HepG2 (cell line): ENCODE measurements around the gene RERE. TPM values are rescaled to one million over a fixed set of nuclear protein-coding genes. Genes with fewer than 3 reads are reported as not detected.

Experiments
- ATAC-seq: fragments of 200-7000 bp; cut with Tn5 transposase; 3 replicates; pipeline ENCODE4 v1.9.1; 2020; ENCODE audit warnings: mild to moderate bottlenecking, moderate library complexity
- BruUV-seq: library from RNA; stranded (reverse); fragments of 400-500 nt; replicated peaks from 2 replicates; lab custom pipeline; 2021; lab: Mats Ljungman, UMichigan
- CTCF ChIA-PET: fragments of 300-600 bp; formaldehyde crosslinking; extraction: SDS; loops from one replicate; lab custom pipeline; 2021; ENCODE audit warnings: low total read pairs, inconsistent platforms, low intra/inter-chr PET ratio; lab: Yijun Ruan, JAX
- POLR2A ChIA-PET: fragments of 350-600 bp; sonication (Branson Sonifier 250); formaldehyde crosslinking; loops from one replicate; lab custom pipeline; 2020; ENCODE audit warnings: antibody characterized with exemption, inconsistent platforms; lab: Yijun Ruan, JAX
- DNase-seq: peaks from one replicate; pipeline ENCODE4 v3.0.0-alpha.2; 2015; ENCODE audit warnings: low spot score
- FAIRE-seq: peaks from 3 replicates; lab custom pipeline; 2011; peaks lifted over from hg19 to GRCh38; lab: Jason Lieb, UNC
- H2AFZ ChIP-seq: one replicate; pipeline ENCODE4 v1.6.1; 2011; ENCODE audit warnings: low read length, inconsistent platforms
- H3K27ac ChIP-seq: fragments of 300-600 bp; 3 replicates; pipeline ENCODE4 v1.8.0; 2011; ENCODE audit warnings: mixed run types, mild to moderate bottlenecking, mixed read lengths, low read length, inconsistent platforms; ENCODE audit not compliant: insufficient read depth; ENCODE audit errors: extremely low read length
- H3K27me3 ChIP-seq, 2 experiments: fragments of 200-600 bp in 1 of 2; 2 replicates in 1 of 2; 3 replicates in 1 of 2; pipeline versions ENCODE4 v1.6.0 to v1.8.0; 2011; ENCODE audit warnings: low read length in 2 of 2, mild to moderate bottlenecking in 2 of 2, moderate library complexity in 2 of 2, inconsistent platforms in 1 of 2; ENCODE audit not compliant: insufficient read depth in 2 of 2, control insufficient read depth in 1 of 2
- H3K36me3 ChIP-seq, 2 experiments: fragments of 200-600 bp in 1 of 2; replicated peaks in 1 of 2; 2 replicates in 1 of 2; 3 replicates in 1 of 2; pipeline versions ENCODE4 v1.5.1 to v1.8.0; 2011; ENCODE audit warnings: low read length in 2 of 2, inconsistent platforms in 1 of 2; ENCODE audit not compliant: insufficient read depth in 2 of 2, control insufficient read depth in 1 of 2
- H3K4me1 ChIP-seq: 2 replicates; pipeline ENCODE4 v1.5.1; 2012; ENCODE audit warnings: low read length, inconsistent platforms; ENCODE audit not compliant: insufficient read depth
- H3K4me2 ChIP-seq: 2 replicates; pipeline ENCODE4 v1.6.0; 2011; ENCODE audit warnings: low read depth, low read length, inconsistent platforms
- H3K4me3 ChIP-seq, 3 experiments: fragments of 200-600 bp in 1 of 3; sonication (generic), shearing (Covaris generic) in 1 of 3; replicated peaks in 1 of 3; 2 replicates each; pipeline ENCODE4 v1.5.1; 2011 to 2016; ENCODE audit warnings: low read length in 3 of 3, inconsistent platforms in 2 of 3, low read depth in 2 of 3, mild to moderate bottlenecking in 2 of 3, control low read depth in 1 of 3, mixed read lengths in 1 of 3; ENCODE audit not compliant: insufficient read depth in 1 of 3
- H3K79me2 ChIP-seq: one replicate; pipeline ENCODE4 v1.6.1; 2011; ENCODE audit warnings: low read length, inconsistent platforms; ENCODE audit not compliant: insufficient read depth
- H3K9ac ChIP-seq: 2 replicates; pipeline ENCODE4 v1.6.0; 2011; ENCODE audit warnings: mild to moderate bottlenecking, low read depth, low read length, inconsistent platforms; ENCODE audit not compliant: insufficient read depth
- H3K9me3 ChIP-seq: 2 replicates; pipeline ENCODE4 v1.5.1; 2012; ENCODE audit warnings: mild to moderate bottlenecking, low read length
- H4K20me1 ChIP-seq: 2 replicates; pipeline ENCODE4 v1.6.0; 2011; ENCODE audit warnings: inconsistent platforms, mild to moderate bottlenecking, low read length, moderate library complexity; ENCODE audit not compliant: insufficient read depth
- FOXO1 ChIP-seq: sonication (generic); formaldehyde crosslinking; IDR thresholded peaks from 2 replicates; pipeline ENCODE4 v1.4.0; 2020; ENCODE audit warnings: missing genetic modification reagents
- FOXP1 ChIP-seq, 2 experiments: fragments of 450-650 bp in 1 of 2; IDR thresholded peaks; 2 replicates each; pipeline ENCODE4 v1.6.1; 2017 to 2018; ENCODE audit warnings: antibody characterized with exemption in 1 of 2
- GABPA ChIP-seq, 2 experiments: IDR thresholded peaks; 2 replicates each; pipeline ENCODE4 v1.6.1; 2011 to 2016; ENCODE audit warnings: low read depth in 2 of 2, low read length in 1 of 2, missing biosample characterization in 1 of 2, missing genetic modification characterization in 1 of 2
- HMG20A ChIP-seq: IDR thresholded peaks from 2 replicates; pipeline ENCODE4 v1.6.1; 2016; ENCODE audit warnings: borderline replicate concordance
- NCOA2 ChIP-seq: sonication (generic); formaldehyde crosslinking; IDR thresholded peaks from 2 replicates; pipeline ENCODE4 v1.8.0; 2022; ENCODE audit warnings: inconsistent platforms
- ONECUT2 ChIP-seq: sonication (generic); formaldehyde crosslinking; IDR thresholded peaks from 2 replicates; pipeline ENCODE4 v1.4.0; 2020; ENCODE audit warnings: missing genetic modification reagents
- PHF21A ChIP-seq: sonication (generic); formaldehyde crosslinking; IDR thresholded peaks from 2 replicates; pipeline ENCODE4 v1.5.0; 2020; ENCODE audit warnings: mild to moderate bottlenecking, missing genetic modification reagents
- STAT6 ChIP-seq: sonication (generic); formaldehyde crosslinking; IDR thresholded peaks from 2 replicates; pipeline ENCODE4 v1.4.0; 2020; ENCODE audit warnings: missing genetic modification reagents, mild to moderate bottlenecking, borderline replicate concordance
- ZBTB1 ChIP-seq: sonication (generic); formaldehyde crosslinking; IDR thresholded peaks from 2 replicates; pipeline ENCODE4 v1.4.0; 2020; ENCODE audit warnings: missing genetic modification reagents, borderline replicate concordance
- ZNF484 ChIP-seq: sonication (generic); formaldehyde crosslinking; IDR thresholded peaks from 2 replicates; pipeline ENCODE4 v1.5.1; 2020; ENCODE audit warnings: mild to moderate bottlenecking, low read depth, missing genetic modification reagents, borderline replicate concordance
- ZNF503 ChIP-seq: sonication (generic); formaldehyde crosslinking; IDR thresholded peaks from 2 replicates; pipeline ENCODE4 v1.4.0; 2020; ENCODE audit warnings: missing genetic modification reagents
- ZNF569 ChIP-seq: sonication (generic); formaldehyde crosslinking; IDR thresholded peaks from 2 replicates; pipeline ENCODE4 v1.5.0; 2020; ENCODE audit warnings: mild to moderate bottlenecking, missing genetic modification reagents, moderate library complexity, borderline replicate concordance
- ZNF629 ChIP-seq: sonication (generic); formaldehyde crosslinking; conservative IDR thresholded peaks from 2 replicates; pipeline ENCODE4 v1.5.0; 2020; ENCODE audit warnings: missing genetic modification reagents
- ZNF747 ChIP-seq: sonication (generic); formaldehyde crosslinking; IDR thresholded peaks from 2 replicates; pipeline ENCODE4 v1.8.1; 2023; ENCODE audit warnings: missing genetic modification reagents, mild to moderate bottlenecking, borderline replicate concordance
- ZNF777 ChIP-seq: sonication (generic); formaldehyde crosslinking; IDR thresholded peaks from 2 replicates; pipeline ENCODE4 v1.4.0; 2020; ENCODE audit warnings: missing genetic modification reagents
- WGBS: methylation state at CpG from one replicate; pipeline ENCODE4 v1.1.6; 2017; ENCODE audit warnings: low lambda C conversion rate; 5-methylcytosine and 5-hydroxymethylcytosine counted together
- in situ Hi-C: cut with HindIII; loops from 2 replicates; pipeline ENCODE4 v1.10.0; 2017; ENCODE audit warnings: low pct_unique_long_range_greater_than_20kb; ENCODE audit not compliant: extremely low pct_ligation_motif_present
- intact Hi-C: fragments of 100-400 bp; cut with micrococcal nuclease; formaldehyde crosslinking; loops from one replicate; pipeline ENCODE4 v1.10.0; 2022; ENCODE audit not compliant: unreplicated experiment
- polyA plus RNA-seq, 8 experiments: library from polyadenylated mRNA; depleted of rRNA in 3 of 8; stranded (reverse) in 7 of 8; unstranded in 1 of 8; fragments of >200 nt; fragmentation: Illumina TruSeq in 4 of 8; extraction: Trizol in 4 of 8; gene quantifications; 2 replicates each; pipeline versions ENCODE4 v1.2.1 to v1.2.3, GENCODE V29; 2011 to 2016; ENCODE audit warnings: low read depth in 4 of 8, missing spikeins in 1 of 8, mixed read lengths in 1 of 8; ENCODE audit not compliant: insufficient read depth in 1 of 8
- total RNA-seq, 5 experiments: library from RNA; depleted of rRNA; stranded (reverse); fragments of >200 nt; fragmentation: Illumina TruSeq; extraction: Trizol; gene quantifications; 2 replicates each; pipeline ENCODE4 v1.2.3, GENCODE V29; 2016; ENCODE audit warnings: low read depth in 1 of 5

Gene RERE
- total and polyA plus RNA-seq, 2 of the 13 experiments (the other 11 are each of a cell fraction or from before 2014, with no cell fraction given): 18.3 to 21.9 TPM

- TF ChIP-seq ZNF503 (CRISPR knock-in tag): no peak
- TF ChIP-seq ZNF747 (CRISPR knock-in tag): no peak
- no peak for TF ChIP-seq ZNF629
- TF ChIP-seq HMG20A: no peak
- no peak for TF ChIP-seq NCOA2 (CRISPR knock-in tag)
Measured at GRCh38 chr1:8439015-8439702, 378.3 kb downstream of the RERE start (continued).

- DNase-seq (no peak), FAIRE-seq (no peak), ATAC-seq (no peak)
- Histone ChIP-seq H3K27ac (no peak overlapping the region), H4K20me1 (peaks cover 19% of the 10 kb centered on the region), H2AFZ (no peak overlapping the region), H3K4me2 (no peak overlapping the region), H3K36me3 (peaks cover 14 to 16% of the 10 kb centered on the region in 2 experiments; a peak in 4 of 5 replicates), H3K79me2 (peaks cover 6% of the 10 kb centered on the region), H3K9me3 (no peaks in the 10 kb centered on the region), H3K4me3 (no peak overlapping the region), H3K9ac (no peak overlapping the region), H3K4me1 (no peaks in the 10 kb centered on the region), H3K27me3 (no peaks in the 10 kb centered on the region)
- intact Hi-C loops: no loop called here
- ChIA-PET POLR2A (no interaction called here), CTCF (no interaction called here)
- in situ Hi-C loops: no loop called here
- no TSS peak for BruUV-seq
- WGBS: 96% methylated on average over 4 of the region's 4 CpGs
- TF ChIP-seq FOXP1 (IDR thresholded peaks at IDR 0.05) (no peak), FOXP1 (CRISPR knock-in tag; IDR thresholded peaks at IDR 0.05) (no peak), ZNF484 (no peak), FOXO1 (CRISPR knock-in tag) (no peak), ONECUT2 (CRISPR knock-in tag) (no peak), ZNF777 (CRISPR knock-in tag) (no peak), STAT6 (CRISPR knock-in tag) (no peak), PHF21A (no peak), GABPA (IDR thresholded peaks at IDR 0.05; ENCODE audit: low read depth, low read length) (no peak), GABPA (CRISPR knock-in tag; IDR thresholded peaks at IDR 0.05; ENCODE audit: low read depth) (no peak), ZBTB1 (CRISPR knock-in tag) (no peak), ZNF569 (no peak)
Measured at GRCh38 chr1:8438489-8438888, 379.0 kb downstream of the RERE start.
